SJSA1 (cell line): Measurements from ENCODE around the gene MTCP1. TPM values are rescaled to one million over a fixed set of nuclear protein-coding genes. Genes with fewer than 3 reads are reported as not detected.

ENCODE experiments used
- DNase-seq, 2 experiments: peaks; one replicate each; pipeline ENCODE4 v3.0.0-alpha.2; 2015 to 2020; ENCODE audit warnings: low spot score in 2 of 2, low read depth in 1 of 2
- H3K27ac ChIP-seq: fragments of 250-450 bp; sonication (Bioruptor Pico); 2 replicates; pipeline ENCODE4 v1.5.1; 2020; ENCODE audit warnings: mild to moderate bottlenecking, moderate library complexity
- H3K27me3 ChIP-seq: fragments of 250-450 bp; sonication (Bioruptor Pico); replicated peaks from 2 replicates; pipeline ENCODE4 v1.5.1; 2020; ENCODE audit warnings: mild to moderate bottlenecking, moderate library complexity
- H3K36me3 ChIP-seq: fragments of 250-450 bp; sonication (Bioruptor Pico); 2 replicates; pipeline ENCODE4 v1.5.1; 2020; ENCODE audit warnings: mild to moderate bottlenecking
- H3K4me1 ChIP-seq: fragments of 250-450 bp; sonication (Bioruptor Pico); replicated peaks from 2 replicates; pipeline ENCODE4 v1.6.1; 2021; ENCODE audit warnings: mild to moderate bottlenecking
- H3K4me3 ChIP-seq: fragments of 250-450 bp; sonication (Bioruptor Pico); 2 replicates; pipeline ENCODE4 v1.5.1; 2020; ENCODE audit warnings: mild to moderate bottlenecking
- H3K9me3 ChIP-seq: fragments of 250-450 bp; sonication (Bioruptor Pico); replicated peaks from 2 replicates; pipeline ENCODE4 v1.5.1; 2020; ENCODE audit warnings: mild to moderate bottlenecking
- total RNA-seq: library from RNA; depleted of rRNA; stranded (reverse); fragments of >200 nt; shearing (Covaris generic); gene quantifications from 2 replicates; pipeline ENCODE4 v1.2.3, GENCODE V29; 2014

The MTCP1 gene
- total RNA-seq, 1 experiment from 2014 or later: 2.1 TPM

GRCh38 chrX:155046129-155046810 lies 24.7 kb downstream of the MTCP1 start:
- Histone ChIP-seq H3K4me3 (no peak overlapping the region), H3K27me3 (no peaks in the 10 kb centered on the region), H3K4me1 (no peaks in the 10 kb centered on the region), H3K27ac (no peak overlapping the region), H3K9me3 (no peaks in the 10 kb centered on the region), H3K36me3 (no peaks in the 10 kb centered on the region)
- DNase-seq: no peak

DNA sequence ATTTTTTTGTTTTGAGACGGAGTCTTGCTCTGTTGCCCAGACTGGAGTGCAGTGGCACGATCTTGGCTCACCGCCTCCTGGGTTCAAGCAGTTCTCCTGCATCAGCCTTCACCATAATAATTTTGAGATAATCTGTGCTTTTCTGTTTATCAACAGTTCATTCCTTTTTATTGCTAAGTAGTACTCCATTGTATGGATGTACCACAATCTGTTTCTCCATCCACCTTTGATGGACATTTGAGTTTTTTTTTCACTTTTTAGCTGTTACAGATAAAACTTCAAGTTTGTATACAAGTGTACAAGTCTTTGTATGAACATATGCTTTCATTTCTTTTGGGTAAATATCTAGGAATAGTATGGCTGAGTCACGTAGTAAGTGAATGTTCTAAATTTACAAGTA lies 35.2 kb downstream of the MTCP1 start:
- no peaks in the 10 kb centered on the region for H3K4me1 ChIP-seq
- H3K4me3 ChIP-seq: no peak overlapping the region
- H3K27ac ChIP-seq: no peak overlapping the region
- H3K36me3 ChIP-seq: 0 out of 2 replicates have a peak, but pooled peaks cover 9% of the 10 kb centered on the region
- no peak for DNase-seq
- H3K9me3 ChIP-seq: no peaks in the 10 kb centered on the region
- H3K27me3 ChIP-seq: no peaks in the 10 kb centered on the region

DNA sequence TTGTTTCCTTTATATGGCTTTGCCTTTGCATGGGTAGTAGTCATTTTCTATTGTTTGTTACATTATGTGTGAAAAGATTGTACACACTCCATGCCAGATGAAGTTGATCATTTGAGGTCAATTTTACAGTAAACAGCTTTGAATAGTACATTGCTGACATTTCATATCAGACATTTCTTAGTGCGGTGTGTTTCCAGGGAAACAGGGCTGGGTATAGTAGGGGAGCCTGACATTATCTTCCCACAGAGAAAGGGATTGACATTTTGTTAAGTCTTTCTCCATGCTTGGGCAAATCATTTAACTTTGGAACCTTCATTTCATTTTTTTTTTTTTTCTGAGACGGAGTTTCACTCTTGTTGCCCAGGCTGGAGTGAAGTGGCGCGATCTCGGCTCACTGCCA lies 39.3 kb downstream of the MTCP1 start:
- H3K27me3 ChIP-seq: no peaks in the 10 kb centered on the region
- H3K9me3 ChIP-seq: no peaks in the 10 kb centered on the region
- no peak overlapping the region for H3K27ac ChIP-seq
- 0 out of 2 replicates have a peak, but pooled peaks cover 12% of the 10 kb centered on the region for H3K36me3 ChIP-seq
- no peak overlapping the region for H3K4me3 ChIP-seq
- DNase-seq: peak in 1 of 2 experiments; percentile 20
- H3K4me1 ChIP-seq: no peaks in the 10 kb centered on the region; the same call in 1 of the 2 replicates

- DNase-seq: no peak
- H3K4me1 ChIP-seq: no peaks in the 10 kb centered on the region; the same call in 1 of the 2 replicates
- 0 out of 2 replicates have a peak, but pooled peaks cover 3% of the 10 kb centered on the region for H3K36me3 ChIP-seq
- H3K27ac ChIP-seq: no peak overlapping the region
- no peaks in the 10 kb centered on the region for H3K27me3 ChIP-seq
- H3K4me3 ChIP-seq: no peak overlapping the region
- no peaks in the 10 kb centered on the region for H3K9me3 ChIP-seq
Measured at GRCh38 chrX:155028877-155029291, 42.1 kb downstream of the MTCP1 start.

GRCh38 chrX:155028129-155028528 lies 42.8 kb downstream of the MTCP1 start:
- 0 out of 2 replicates have a peak, but pooled peaks cover 3% of the 10 kb centered on the region for H3K36me3 ChIP-seq
- peak overlapping the region; percentile 65 for H3K4me3 ChIP-seq
- no peaks in the 10 kb centered on the region; the same call in 1 of the 2 replicates for H3K4me1 ChIP-seq
- no peak overlapping the region; the same call in 1 of the 2 replicates for H3K27ac ChIP-seq
- no peaks in the 10 kb centered on the region for H3K9me3 ChIP-seq
- no peak for DNase-seq
- H3K27me3 ChIP-seq: no peaks in the 10 kb centered on the region

DNA sequence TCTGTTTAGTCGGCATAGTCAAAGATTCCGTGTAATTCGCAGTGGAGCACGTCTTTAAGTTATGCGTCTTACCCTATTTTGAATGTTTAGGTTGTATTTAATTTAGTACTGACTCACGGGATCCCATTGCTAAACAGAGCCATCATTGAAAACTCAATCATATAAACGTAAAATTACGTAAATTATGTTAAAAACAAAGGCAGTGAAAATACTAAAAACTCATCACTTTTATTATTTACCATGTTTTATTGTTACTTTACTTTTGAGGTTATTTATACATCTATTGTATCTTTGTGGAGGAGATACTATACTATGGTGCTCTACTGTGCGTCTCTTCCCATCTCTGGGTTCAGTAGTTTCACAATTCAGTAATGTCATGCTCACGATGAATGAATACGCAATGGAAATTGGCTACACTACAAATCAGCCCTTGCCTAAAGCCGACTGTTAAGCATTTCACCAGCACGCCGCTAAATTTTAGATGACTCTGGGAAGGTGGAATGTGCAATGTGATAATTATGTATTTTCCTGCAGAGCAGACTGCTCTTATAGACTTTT lies 43.3 kb downstream of the MTCP1 start:
- Histone ChIP-seq H3K9me3 (no peaks in the 10 kb centered on the region), H3K36me3 (0 out of 2 replicates have a peak, but pooled peaks cover 3% of the 10 kb centered on the region), H3K4me1 (no peaks in the 10 kb centered on the region; the same call in 1 of the 2 replicates), H3K27me3 (no peaks in the 10 kb centered on the region), H3K27ac (peak overlapping the region; percentile 90), H3K4me3 (peak overlapping the region; percentile 65)
- DNase-seq: peak in 1 of 2 experiments; percentile 19

DNA sequence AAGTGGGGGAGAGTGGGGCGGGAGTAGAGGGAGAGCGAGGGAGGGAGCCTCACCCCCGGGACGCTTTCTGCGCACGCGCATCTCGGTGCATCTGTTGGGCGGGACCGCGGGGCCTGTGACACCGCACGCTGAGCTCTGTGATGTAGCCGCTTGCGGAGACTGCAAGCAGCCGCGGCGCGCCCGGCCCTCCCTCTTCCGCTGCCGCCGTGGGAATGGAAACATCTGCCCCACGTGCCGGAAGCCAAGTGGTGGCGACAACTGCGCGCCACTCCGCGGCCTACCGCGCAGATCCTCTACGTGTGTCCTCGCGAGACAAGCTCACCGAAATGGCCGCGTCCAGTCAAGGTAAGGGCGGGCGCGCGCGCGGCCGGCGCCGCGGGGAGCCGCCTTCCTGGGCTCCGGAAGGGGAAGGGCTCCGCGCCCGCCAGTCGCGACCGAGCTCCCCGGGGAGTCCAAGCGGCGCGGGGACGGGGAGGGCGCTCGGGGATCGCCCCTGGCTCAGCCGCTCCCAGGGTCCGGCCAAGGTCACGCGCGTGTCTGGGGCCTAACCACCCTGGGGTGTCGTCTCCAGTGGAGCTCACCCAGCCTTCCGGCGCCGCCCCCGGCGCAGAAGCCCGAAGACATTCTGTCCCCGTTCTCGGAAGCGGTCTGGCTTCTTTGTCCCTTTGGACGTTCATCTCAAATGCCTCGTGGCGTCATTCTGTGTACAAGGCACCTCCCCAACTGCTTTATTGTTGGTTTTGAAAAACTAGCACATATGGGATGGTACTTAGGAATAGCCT lies 44.0 kb downstream of the MTCP1 start, which contains the start of gene FUNDC2:
FUNDC2 (plus strand) TSS at position 118 of the 782 bp plus-strand sequence; CDS start at position 213, 95 bp downstream.
- H3K36me3 ChIP-seq: 0 out of 2 replicates have a peak, but pooled peaks cover 3% of the 10 kb centered on the region
- H3K4me3 ChIP-seq: peak within 1 kb of the TSS; percentile 65
- H3K9me3 ChIP-seq: no peaks in the 10 kb centered on the region
- H3K27ac ChIP-seq: peak within 1 kb of the TSS; percentile 90
- peak; percentile 91 to 92 for DNase-seq
- no peaks in the 10 kb centered on the region for H3K27me3 ChIP-seq
- no peaks in the 10 kb centered on the region; the same call in 1 of the 2 replicates for H3K4me1 ChIP-seq

- Histone ChIP-seq H3K4me3 (peak overlapping the region; percentile 65), H3K27me3 (no peaks in the 10 kb centered on the region), H3K36me3 (0 out of 2 replicates have a peak, but pooled peaks cover 3% of the 10 kb centered on the region), H3K9me3 (no peaks in the 10 kb centered on the region), H3K4me1 (no peaks in the 10 kb centered on the region; the same call in 1 of the 2 replicates), H3K27ac (peak overlapping the region; percentile 90)
- DNase-seq: no peak
Measured at GRCh38 chrX:155026420-155026726, 44.6 kb downstream of the MTCP1 start.

- Histone ChIP-seq H3K27me3 (no peaks in the 10 kb centered on the region), H3K4me3 (no peak overlapping the region), H3K4me1 (no peaks in the 10 kb centered on the region; the same call in 1 of the 2 replicates), H3K9me3 (no peaks in the 10 kb centered on the region), H3K27ac (no peak overlapping the region), H3K36me3 (0 out of 2 replicates have a peak, but pooled peaks cover 3% of the 10 kb centered on the region)
- DNase-seq: no peak
Measured at GRCh38 chrX:155023907-155024833, 46.8 kb downstream of the MTCP1 start.

DNA sequence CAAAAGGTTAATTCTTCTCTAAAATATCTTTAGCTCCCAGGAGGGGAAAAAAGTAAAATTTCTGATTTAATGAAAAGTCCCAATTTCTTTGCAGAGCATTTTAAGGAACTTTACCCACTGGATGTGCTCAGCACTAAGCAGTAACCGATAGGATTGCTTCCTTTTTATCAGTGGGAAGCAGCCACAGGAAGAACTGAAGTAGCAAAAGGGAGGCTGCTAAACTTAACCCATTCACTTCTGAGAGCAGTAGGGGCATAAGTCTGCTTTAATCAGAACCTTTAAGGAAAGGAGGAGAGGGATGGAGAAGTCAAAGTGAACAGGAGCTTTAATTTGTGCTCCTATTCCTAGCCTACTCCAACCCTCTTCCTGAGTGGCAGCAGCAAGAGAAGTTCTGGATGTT lies 48.4 kb downstream of the MTCP1 start, which contains the start of gene F8:
F8 (minus strand) TSS at position 139 of the 400 bp plus-strand sequence. CDS start 171 bp downstream, outside the sequence.
- H3K36me3 ChIP-seq: 0 out of 2 replicates have a peak, but pooled peaks cover 3% of the 10 kb centered on the region
- H3K27me3 ChIP-seq: no peaks in the 10 kb centered on the region
- no peak for DNase-seq
- no peak within 1 kb of the TSS for H3K4me3 ChIP-seq
- no peaks in the 10 kb centered on the region for H3K9me3 ChIP-seq
- no peaks in the 10 kb centered on the region for H3K4me1 ChIP-seq
- H3K27ac ChIP-seq: no peak within 1 kb of the TSS

DNA sequence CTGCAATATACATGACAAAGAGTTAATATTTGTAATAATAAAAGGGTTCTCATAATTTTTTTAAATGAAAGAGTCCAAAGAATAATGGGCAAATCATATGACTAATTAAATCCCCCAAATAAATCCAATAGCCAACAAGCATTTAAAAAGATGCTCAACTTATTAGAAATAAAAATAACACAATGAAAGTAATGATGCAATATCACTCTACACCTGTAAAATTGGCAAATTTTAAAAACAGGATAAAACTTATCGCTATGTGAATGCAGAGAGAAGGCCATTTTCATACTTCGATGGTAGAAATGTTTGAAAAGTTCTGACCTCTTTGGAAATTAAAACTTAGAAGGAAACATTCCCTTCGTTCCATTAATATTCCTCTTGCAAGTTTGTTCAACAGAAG lies 50.3 kb downstream of the MTCP1 start:
- Histone ChIP-seq H3K36me3 (no peaks in the 10 kb centered on the region), H3K4me1 (no peaks in the 10 kb centered on the region), H3K27me3 (no peaks in the 10 kb centered on the region), H3K4me3 (no peak overlapping the region), H3K9me3 (no peaks in the 10 kb centered on the region), H3K27ac (no peak overlapping the region)
- DNase-seq: no peak
